GM21390 (cell line): ENCODE data around the gene TLNRD1.

ENCODE experiments used
- ATAC-seq: cut with Tn5 transposase; IDR thresholded peaks from one replicate; pipeline ENCODE4 v1.9.1; 2021; ENCODE audit not compliant: unreplicated experiment

The TLNRD1 gene

DNA sequence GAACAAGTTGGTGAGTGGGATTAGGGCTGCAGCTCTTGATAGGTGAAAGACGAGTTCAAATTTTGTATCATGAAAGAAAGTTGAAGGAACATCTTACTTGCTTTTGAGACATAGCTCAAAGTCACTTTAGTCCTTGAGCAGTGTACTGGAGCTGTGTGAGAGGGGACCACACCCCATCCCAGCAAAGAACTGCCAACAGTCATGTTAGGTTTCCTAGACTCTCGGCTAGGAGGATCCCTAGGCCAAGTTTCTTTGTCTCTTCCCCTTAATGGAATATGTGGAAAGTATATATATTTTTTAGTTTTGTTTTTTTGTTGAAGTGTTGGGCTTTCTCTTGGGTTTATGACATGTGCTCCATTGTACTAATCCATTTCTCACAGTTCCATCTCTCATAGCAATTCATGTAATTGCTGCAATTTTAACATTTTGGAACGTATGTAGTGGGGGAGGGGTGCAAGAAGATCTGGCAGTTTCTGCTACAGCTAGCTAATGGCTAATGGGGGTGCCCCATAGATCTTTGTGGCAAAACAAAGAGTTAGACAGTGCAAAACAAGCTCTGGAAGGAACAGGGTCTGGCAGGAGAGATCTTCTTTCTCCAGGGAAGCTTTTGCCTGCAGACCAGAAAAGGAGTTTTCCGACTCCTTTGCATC, 25.1 kb downstream of the TLNRD1 start:
- ATAC-seq = no peak

DNA sequence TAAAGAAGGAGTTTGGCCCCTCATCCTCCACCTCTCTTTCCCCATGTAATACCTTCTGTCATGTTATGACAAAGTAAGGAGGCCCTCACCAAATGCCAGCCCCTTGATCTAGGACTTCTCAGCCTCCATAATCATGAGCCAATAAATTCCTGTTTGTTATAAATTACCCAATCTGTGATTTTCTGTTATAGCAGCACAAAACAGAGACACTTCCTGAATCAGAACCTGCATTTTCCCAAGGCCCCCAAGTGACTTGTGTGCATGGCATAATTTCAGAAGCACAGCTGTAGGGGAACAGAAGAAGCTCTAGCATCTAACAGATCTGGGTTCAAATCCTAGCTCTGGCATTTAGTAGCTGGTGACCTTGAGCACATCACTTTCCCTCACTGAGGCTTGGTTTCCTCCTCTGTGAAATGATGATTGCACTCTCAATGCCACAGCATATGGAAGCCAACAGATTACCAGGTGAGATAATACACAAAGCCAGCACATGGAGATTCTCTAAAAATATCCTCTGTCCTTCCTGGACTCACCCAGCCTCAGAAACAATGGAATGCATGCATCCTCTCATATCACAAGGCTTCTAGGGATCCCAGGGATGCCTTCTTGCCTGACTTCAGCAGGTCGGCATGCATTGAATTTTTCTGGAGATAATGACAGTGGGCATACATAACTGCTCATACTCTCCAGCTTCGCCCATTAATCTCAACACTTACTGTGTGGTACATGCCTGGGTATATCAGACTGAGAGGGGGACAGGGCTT, 26.3 kb downstream of the TLNRD1 start:
- ATAC-seq = no peak

DNA sequence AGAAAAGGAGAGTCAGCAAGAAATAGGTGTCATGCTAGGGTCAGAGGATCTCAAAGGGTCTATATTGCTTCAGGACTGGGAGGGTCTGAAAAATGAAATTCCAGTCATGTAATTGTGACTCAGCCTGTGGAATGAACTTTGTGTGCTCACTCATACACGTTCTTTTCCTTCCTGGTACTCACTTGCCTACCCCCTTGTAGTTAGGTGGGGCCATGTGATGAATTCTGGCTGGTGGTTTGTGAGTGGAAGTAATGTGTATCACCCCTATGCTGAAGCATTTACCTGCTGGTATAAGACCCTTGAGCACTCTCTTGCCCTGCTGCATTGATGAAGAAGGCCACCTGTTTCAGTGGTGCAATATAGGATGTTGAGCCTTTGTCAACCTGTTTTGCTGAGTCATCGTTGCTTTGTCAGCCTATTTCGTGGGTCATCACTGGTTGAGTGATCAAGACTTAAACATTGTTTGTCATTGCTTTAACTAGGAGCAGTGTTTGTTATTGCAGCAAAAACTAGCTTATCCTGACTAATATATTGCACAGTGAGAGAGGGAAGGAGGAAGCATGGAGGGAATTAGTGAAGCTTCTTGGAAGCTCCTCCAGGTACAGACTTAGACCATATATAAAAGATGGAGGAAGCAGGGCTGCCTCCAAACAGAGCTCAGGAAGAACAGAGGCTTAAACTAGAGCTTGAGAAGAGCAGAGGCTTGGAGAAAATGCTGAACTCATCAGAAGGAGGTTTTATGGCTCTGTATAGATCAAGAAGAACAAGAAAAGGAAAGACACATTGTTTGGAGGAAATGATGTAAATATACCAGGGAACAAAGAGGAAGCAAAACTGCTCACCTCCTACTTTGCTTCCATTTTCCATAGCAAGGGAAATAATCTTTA, 28.9 kb downstream of the TLNRD1 start:
- no peak for ATAC-seq

DNA sequence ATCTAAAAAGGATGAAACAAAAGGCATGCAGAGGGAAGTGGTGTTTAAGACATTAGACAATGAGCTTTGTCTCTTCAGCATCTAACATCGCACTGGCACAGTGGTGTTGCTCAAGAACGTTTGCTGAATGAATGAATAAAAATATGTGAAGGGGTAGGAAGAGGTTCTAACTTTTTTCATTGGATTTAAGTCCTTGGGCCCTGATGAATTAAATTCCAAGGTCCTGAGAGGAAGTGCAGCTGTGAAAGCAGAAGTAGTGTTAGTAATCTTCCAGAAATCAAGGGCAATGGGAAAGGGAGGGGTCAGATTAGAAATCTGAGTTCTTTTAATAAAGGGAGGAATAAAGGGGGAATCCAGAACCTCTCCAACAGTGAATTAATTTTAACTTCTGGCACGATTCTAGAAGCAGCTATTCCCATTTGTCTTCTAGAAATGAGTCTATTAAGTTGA, 29.6 kb downstream of the TLNRD1 start:
- no peak for ATAC-seq

DNA sequence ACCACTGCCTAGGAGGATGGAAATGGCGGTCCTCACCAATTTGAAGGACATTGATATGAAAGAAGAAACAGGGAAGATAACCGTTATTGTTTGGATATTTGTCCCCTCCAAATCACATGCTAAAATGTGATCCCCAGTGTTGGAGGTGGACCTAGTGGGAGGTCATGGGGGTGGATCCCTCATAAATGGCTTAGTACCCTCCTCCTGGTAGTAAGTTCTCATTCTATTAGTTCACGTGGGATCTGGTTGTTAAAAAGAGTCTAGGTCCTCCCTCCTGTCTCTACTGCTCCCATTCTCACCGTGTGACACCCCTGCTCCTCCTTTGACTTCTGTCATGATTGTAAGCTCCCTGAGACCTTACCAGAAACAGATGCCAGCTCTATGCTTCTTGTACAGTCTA, 30.5 kb downstream of the TLNRD1 start:
- ATAC-seq = no peak

DNA sequence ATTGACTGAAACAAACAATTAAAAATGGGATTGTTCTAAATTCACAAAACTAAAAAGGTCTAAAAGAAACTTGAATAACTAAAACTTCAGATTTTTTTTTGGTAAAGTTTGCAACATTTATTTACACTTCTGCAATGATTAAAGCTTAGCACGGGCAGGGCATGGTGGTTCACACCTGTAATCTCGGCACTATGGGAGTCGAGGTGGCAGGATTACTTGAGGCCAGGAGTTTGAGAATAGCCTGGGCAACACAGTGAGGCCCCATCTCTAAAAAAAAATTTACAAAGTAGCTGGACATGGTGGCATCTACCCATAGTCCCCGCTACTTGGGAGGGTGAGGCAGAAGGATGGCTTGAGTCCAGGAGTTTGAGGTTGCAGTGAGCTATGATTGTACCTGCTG, 31.6 kb downstream of the TLNRD1 start:
- ATAC-seq = no peak

DNA sequence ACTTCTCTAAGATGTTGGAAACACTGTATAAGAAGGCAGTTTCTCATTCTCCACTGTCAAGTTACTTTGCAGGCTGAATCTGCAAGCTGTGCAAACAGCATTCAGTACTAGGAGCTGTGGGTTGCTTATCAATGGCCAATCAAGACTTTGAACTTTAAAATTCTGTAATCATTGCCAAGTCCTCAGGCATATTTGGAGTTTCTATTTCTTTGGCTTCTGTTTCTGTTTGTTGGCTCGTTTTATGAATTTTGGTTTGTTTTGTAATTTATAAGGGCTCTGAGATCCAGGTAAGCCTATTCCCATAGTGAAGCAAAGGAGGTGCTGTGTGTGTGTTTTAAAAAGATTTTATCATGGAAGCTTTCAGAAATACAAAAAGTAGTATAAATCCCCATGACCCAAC, 32.1 kb downstream of the TLNRD1 start:
- no peak for ATAC-seq

DNA sequence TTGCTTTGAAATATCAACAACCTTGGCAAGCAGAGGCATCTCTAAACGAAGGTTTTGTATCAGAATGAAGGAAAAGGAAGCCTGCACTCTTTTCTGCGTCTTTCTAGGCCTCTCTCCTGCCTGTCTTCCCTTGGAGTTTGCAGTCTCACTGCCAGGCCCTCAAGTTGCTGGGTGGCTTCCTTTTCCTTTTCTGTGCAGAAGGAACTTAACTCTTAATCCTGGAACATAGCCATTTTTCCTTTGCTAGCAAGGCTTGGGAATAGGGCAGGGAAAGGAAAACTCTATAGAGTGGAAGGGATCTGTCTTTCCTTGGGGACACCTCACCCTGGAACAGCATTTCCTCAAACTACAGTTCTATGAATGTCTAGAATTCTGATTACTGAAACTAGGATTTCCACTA, 32.8 kb downstream of the TLNRD1 start:
- no peak for ATAC-seq

DNA sequence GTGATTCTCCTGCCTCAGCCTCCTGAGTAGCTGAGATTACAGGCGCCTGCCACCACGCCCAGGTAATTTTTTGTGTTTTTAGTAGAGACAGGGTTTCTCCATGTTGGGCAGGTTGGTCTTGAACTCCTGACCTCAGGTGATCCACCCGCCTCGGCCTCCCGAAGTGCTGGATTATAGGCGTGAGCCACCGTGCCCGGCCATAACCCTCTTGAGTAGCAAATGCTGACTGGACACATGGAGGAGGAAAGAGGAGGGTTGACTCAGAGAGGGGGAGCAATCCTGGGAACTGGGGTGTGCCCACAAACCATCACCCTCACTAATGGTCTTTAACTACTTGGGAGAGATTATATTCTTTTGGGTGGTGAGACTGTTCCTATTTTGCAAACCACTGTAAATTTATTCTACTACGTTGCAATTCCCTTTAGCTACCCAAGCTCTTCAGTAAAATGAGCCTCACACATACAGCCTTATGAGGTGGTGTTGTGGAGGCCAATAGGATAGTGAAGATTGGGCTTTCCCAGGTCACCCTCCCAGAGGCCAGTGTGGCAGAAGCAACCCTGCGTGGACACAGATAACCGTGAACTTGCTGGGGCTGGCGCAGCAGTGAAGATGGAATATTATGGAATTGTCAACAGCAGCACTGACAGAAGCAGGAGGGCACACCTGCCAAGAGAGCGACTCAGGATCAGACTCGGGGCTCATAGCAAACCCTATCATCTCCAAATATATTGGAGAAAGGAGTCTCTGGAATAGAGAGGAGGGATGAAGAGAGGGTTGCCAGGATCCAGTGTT, 37.4 kb downstream of the TLNRD1 start:
- ATAC-seq = no peak

DNA sequence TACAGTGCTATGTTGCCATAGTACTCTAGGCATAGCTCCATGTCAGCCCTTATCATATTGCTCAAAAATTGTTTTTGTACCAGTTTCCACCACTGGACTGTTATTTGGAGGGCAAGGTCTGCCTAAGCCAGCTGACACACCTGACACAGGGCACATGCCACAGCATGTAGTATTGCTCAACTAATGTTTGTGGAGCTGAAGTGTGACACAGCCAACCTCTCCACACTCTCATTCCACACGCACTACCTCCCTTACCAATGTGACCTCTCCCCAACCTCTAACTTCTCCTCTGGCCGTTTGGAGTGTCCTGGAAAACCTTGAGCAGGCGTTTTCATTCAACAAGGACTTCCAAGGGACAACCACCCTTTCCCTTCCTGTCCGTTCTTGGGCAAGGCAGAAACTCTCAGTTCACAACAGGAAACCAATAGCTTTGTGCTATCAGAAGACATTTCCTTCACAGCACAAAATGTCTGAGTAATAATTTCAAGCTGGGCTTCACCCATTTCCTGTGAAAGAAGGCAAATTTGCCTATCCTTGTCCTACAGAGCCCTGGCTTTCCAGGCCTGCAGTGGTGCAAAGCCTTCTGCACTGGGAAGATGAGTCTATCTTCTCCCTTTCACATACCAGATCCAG, 38.4 kb downstream of the TLNRD1 start:
- peak; percentile 48 for ATAC-seq

DNA sequence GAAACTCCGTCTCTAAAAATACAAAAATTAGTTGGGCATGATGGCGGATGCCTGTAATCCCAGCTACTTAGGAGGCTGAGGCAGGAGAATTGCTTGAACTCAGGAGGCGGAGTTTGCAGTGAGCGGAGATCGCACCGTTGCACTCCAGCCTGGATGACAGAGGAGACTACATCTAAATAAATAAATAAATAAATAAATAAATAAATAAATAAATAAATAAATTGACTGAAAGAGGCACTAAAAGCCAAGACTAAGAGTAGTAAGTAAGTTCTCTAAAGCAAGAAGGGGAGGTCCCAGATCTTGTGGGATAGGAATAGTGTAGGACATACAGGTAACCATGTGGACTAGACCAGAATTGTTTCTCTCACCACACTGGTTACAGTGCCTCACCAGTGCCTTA, 40.0 kb downstream of the TLNRD1 start:
- no peak for ATAC-seq

DNA sequence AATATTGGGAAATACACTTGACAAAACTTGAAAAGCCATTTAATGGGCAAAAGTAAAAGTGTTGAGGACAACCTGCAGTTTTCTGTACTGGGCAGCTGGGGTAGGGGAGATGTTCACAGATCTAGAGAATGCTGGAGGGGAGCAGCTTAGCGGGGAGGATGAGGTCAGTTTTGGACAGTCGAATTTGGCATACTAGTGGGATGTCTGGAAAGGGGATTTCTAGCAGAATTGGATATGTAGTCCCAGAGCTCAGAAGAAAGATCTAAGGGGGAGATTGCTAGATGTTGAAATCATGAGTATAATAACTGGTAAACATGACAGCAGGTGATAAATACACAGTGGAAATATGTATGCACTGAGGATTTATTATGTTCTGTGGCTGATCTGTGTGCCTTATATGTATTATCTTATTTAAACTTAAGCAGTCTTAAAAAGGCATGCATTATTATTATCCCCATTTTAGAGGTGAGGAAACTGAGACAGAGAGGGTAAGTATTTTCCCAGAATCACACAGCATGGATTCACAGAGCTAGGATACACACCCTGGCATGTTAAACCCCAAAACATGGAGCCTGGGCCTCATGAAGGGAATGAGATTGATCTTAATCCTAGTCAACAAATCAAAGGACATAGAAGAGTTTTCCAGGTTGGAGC, 42.7 kb downstream of the TLNRD1 start:
- ATAC-seq = no peak

DNA sequence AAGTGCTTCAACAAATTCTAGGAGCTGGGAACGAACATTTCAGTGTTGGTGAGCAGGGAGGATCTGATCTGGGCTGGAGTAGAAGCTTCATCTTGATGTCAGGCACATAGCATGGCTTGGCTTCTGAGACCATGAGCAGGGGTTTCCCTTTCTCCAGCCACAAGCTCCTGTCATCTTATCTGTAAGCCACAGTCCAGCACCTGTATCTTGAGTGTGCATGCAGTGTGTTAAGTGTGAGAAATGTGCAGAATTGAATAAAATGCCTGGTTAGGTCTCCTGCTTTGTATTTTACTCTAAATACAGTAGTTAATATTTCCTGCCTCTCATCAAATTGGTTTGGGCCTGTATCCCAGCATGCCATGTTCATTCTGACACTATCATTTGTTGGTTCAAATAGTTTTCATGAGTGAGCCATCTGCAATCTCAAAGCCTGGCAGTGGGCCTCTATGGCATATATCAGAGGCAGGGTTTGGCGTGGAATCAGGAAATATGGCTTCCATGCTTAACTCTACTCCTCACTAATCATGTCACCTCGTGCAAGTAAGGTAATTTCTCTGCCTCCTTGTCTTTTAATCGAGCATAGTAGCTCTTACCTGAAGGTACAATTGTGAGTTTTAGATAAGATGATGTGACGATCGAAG, 43.3 kb downstream of the TLNRD1 start:
- ATAC-seq = no peak

DNA sequence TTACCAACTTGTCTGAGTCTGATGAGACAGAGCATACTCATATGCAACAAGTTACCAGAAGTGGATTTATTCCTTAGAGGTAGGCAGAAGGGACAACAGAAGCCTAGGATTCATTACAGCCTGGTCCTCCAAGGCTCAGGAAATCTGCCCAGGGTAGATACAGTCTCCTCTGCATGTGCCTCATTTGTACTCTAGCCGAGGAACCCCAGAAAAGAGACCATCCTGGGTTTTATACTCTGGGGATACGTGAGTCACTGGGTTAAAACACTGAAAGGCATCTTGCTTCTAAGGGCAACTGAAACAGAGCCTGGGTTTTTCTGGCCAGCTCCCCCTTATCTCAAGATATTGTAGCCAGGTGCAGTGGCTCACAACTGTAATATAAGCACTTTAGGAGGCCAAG, 45.6 kb downstream of the TLNRD1 start:
- no peak for ATAC-seq

DNA sequence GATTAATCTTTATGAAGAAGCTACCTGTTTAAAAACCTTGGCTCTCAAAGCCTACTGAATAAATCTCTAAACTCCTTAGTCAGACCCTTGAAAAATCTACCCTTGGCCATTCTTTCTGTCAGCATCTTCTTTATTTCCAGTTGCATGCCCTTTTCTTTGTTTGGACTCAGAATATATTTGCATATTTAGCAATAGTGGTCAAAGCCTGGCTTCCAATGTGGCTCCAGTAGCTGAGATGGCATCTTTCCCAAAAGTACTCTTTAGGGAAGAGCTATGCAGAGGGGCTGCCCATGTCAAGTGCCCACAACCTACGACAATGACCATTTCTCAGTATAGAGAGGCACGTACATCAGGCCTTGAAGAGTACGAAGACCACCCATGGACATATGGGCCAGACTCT, 47.2 kb downstream of the TLNRD1 start:
- ATAC-seq = no peak

DNA sequence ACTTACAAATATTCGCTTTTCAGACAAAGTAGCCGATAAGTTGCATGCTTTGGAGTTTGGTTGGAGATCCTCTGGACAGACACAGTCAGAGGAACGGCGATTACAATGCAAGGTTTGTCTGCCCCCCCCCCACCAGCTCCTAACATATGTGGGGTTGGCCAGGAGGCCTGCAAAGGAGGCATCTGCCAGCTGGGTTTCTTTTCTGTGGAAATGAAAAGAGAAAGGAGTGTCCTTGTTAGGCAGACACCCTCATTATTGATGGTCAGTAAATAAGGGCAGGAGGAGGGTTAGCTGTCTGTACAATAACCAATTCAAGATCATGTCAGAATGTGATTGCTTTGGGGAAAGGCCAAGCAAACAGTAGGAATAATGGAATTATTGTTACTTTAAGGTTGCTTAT, 49.1 kb downstream of the TLNRD1 start:
- no peak for ATAC-seq

DNA sequence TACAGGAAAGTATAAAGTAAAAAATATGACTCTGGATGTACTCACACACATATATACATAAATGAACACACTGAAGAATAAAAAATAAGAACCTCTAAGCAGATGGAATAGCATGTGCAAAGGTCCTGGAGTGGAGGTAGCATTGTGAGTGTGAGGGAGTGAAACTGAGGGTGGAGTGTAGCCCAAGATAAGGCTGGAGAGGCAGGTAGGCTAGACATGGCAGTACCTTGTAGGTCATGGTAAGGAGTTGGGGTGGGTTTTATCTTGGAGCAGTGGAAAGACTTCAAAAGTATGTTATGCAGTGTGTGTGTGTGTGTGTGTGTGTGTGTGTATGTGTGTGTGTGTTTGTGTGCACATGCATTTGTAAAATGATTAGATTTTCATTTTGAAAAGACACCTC, 49.5 kb downstream of the TLNRD1 start:
- ATAC-seq = no peak

DNA sequence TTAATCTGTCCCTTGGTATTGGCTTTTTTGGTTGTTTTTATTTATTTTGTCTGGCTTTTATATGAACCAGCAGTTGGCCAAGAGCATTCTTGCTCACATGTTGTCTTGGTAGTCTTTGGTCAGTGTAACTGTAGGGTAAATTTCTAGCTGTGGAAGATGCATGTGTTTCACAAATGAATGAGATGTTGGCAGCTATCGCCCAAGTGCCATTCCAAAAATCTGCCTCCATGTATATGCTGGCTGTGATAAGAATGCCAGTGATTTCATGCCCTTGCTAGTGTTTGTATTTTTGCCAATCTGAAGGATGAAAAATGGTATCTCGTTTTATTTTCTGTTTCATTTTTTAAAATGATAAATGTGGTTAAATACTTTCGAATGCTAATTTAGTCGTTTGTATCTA, 50.1 kb downstream of the TLNRD1 start:
- ATAC-seq = no peak

DNA sequence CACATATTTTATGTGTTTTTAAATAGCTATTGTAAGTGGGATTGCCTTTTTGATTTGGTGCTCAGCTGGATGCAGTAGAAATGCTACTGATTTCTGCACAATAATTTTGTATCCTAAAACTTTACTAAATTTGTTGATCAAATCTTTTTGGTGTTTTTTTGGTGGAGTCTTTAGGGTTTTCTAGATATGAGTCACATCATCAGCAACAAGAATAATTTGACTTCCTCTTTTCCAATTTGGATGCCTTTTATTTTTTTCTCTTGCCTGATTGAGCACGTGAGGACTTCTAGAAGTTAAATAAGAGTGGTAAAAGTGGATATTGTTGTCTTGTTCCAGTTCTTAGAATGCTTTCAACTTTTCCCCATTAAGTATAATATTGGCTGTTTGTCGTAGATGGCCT, 51.3 kb downstream of the TLNRD1 start:
- ATAC-seq = no peak

DNA sequence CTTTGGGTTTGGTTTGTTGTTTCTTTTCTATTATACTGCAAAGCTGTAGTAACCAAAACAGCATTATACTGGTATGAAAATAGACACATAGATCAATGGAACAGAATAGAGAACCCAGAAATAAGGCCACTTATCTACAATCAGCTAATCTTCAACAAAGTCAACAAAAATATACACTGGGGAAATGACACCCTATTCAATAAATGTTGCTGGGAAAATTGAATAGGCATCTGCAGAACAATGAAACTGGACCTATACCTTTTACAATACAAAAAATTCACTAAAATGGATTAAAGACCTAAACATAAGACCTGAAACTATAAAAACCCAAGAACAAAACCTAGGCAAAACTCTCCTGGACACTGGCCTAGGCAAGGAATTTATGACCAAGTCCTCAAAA, 52.9 kb downstream of the TLNRD1 start:
- no peak for ATAC-seq
